Lung (tissue), 12 donors: ENCODE data around the gene LRP1B. TPM values are rescaled to one million over a fixed set of nuclear protein-coding genes. Genes with fewer than 3 reads are reported as not detected.
A peak's percentile ranks its signal among the peaks of the same experiment; 100 is the strongest.

ENCODE experiments used
- ATAC-seq: fragments of 200-7000 bp; cut with Tn5 transposase; one replicate; pipeline ENCODE4 v1.9.1; 2020; ENCODE audit warnings: moderate number of reproducible peaks; ENCODE audit not compliant: insufficient read depth, low FRiP score
- DNase-seq, 3 donors: peaks; one replicate each; pipeline ENCODE4 v3.0.0-alpha.2; 2013 to 2017
- H3K27ac ChIP-seq, 2 donors: one replicate each; pipeline ENCODE4 v1.5.1; 2013; ENCODE audit warnings: mild to moderate bottlenecking in 2 of 2, moderate library complexity in 2 of 2, control low read depth in 1 of 2, inconsistent platforms in 1 of 2, low read depth in 1 of 2, low read length in 1 of 2
- H3K27me3 ChIP-seq, 3 donors: one replicate each; pipeline ENCODE4 v1.5.1; 2013; ENCODE audit warnings: low read length in 2 of 3; ENCODE audit not compliant: control insufficient read depth in 3 of 3, insufficient read depth in 3 of 3
- H3K36me3 ChIP-seq, 4 donors: one replicate each; pipeline ENCODE4 v1.5.1; 2013; ENCODE audit warnings: low read length in 4 of 4, mild to moderate bottlenecking in 1 of 4, moderate library complexity in 1 of 4; ENCODE audit not compliant: control insufficient read depth in 4 of 4, insufficient read depth in 4 of 4
- H3K4me1 ChIP-seq, 5 donors: one replicate each; pipeline ENCODE4 v1.5.1; 2013; ENCODE audit warnings: low read length in 5 of 5, mild to moderate bottlenecking in 2 of 5, moderate library complexity in 1 of 5; ENCODE audit not compliant: control insufficient read depth in 5 of 5, insufficient read depth in 5 of 5
- H3K4me3 ChIP-seq: one replicate; pipeline ENCODE4 v1.5.1; 2013; ENCODE audit warnings: mild to moderate bottlenecking, control low read depth, moderate library complexity
- H3K9ac ChIP-seq, 2 donors: one replicate each; pipeline ENCODE4 v1.5.1; 2013; ENCODE audit warnings: low read length in 2 of 2, control low read depth in 1 of 2; ENCODE audit not compliant: insufficient read depth in 1 of 2
- H3K9me3 ChIP-seq, 4 donors: one replicate each; pipeline ENCODE4 v1.5.1; 2013; ENCODE audit warnings: low read length in 3 of 4, mild to moderate bottlenecking in 1 of 4, moderate library complexity in 1 of 4; ENCODE audit not compliant: control insufficient read depth in 4 of 4, insufficient read depth in 3 of 4
- WGBS, 2 donors: extraction: QIAGEN DNeasy Blood & Tissue Kit; methylation state at CpG; one replicate each; pipeline ENCODE4 v1.1.7; 2013; 5-methylcytosine and 5-hydroxymethylcytosine counted together
- polyA plus RNA-seq, 2 donors: library from polyadenylated mRNA; stranded (reverse); fragments of 200-250 nt; gene quantifications; one replicate each; pipeline ENCODE4 v1.2.1, GENCODE V29; 2013
- total RNA-seq, 2 donors: library from RNA; depleted of rRNA in 1 of 2; stranded (reverse); fragments of >200 nt in 1 of 2; gene quantifications; one replicate each; pipeline ENCODE4 v1.2.1, GENCODE V29; 2014 to 2021
- TF ChIP-seq, protein P1 (sequence below): IDR thresholded peaks from 2 replicates; pipeline ENCODE4 v1.5.1; 2012; ENCODE audit warnings: mild to moderate bottlenecking; ENCODE audit errors: control extremely low read depth, extremely low read depth
- donor health status: control.
- donor health status: control.
- donor health status: Bipolar disorder and iron deficiency.
- donor health status: healthy.
- donor health status: DM: yes; HTN: yes; CAD: no.

Gene LRP1B
- total and polyA plus RNA-seq, 4 donors: 0.01 to 6.5 (median 0.16) TPM

- H3K9ac ChIP-seq: no peak overlapping the region
- no peaks in the 10 kb centered on the region for H3K9me3 ChIP-seq
- WGBS, 2 donors: 85 to 86% methylated on average over 4 of the region's 4 CpGs
- no peaks in the 10 kb centered on the region for H3K36me3 ChIP-seq
- DNase-seq (no peak), ATAC-seq (no peak)
- TF ChIP-seq, protein P1, sequence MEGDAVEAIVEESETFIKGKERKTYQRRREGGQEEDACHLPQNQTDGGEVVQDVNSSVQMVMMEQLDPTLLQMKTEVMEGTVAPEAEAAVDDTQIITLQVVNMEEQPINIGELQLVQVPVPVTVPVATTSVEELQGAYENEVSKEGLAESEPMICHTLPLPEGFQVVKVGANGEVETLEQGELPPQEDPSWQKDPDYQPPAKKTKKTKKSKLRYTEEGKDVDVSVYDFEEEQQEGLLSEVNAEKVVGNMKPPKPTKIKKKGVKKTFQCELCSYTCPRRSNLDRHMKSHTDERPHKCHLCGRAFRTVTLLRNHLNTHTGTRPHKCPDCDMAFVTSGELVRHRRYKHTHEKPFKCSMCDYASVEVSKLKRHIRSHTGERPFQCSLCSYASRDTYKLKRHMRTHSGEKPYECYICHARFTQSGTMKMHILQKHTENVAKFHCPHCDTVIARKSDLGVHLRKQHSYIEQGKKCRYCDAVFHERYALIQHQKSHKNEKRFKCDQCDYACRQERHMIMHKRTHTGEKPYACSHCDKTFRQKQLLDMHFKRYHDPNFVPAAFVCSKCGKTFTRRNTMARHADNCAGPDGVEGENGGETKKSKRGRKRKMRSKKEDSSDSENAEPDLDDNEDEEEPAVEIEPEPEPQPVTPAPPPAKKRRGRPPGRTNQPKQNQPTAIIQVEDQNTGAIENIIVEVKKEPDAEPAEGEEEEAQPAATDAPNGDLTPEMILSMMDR: no peak
- no peaks in the 10 kb centered on the region for H3K4me1 ChIP-seq
- no peak overlapping the region for H3K27ac ChIP-seq
- H3K4me3 ChIP-seq: no peak overlapping the region
- no peaks in the 10 kb centered on the region for H3K27me3 ChIP-seq
Observed at GRCh38 chr2:141280037-141280436, 850.8 kb downstream of the LRP1B start.

DNA sequence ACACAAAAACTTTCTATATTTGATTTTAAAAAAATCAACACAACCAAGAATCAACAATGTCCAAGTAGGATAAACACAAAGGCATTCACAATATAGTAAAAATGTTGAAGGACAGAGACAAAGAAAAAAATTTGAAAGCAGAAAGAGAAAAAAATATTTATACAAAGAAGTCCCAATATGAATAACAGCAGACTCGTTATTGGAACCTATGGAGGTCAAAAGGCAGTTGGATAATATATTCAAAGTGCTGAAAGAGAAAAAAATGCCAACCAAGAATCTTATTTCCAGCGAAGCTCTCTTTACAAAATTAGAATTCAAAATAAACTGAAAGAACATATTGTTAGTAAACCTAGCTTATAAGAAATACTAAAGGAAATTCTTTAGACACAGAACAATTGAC, 859.5 kb downstream of the LRP1B start:
- DNase-seq (no peak), ATAC-seq (no peak)
- WGBS, 2 donors: 83 to 85% methylated on average over 2 of the region's 2 CpGs
- Histone ChIP-seq H3K4me3 (no peak overlapping the region), H3K27ac (no peak overlapping the region), H3K9ac (no peak overlapping the region), H3K27me3 (no peaks in the 10 kb centered on the region), H3K36me3 (no peaks in the 10 kb centered on the region), H3K4me1 (no peaks in the 10 kb centered on the region), H3K9me3 (no peaks in the 10 kb centered on the region)
- TF ChIP-seq, protein P1: no peak

- Histone ChIP-seq H3K36me3 (no peaks in the 10 kb centered on the region), H3K4me1 (no peaks in the 10 kb centered on the region), H3K4me3 (no peak overlapping the region), H3K27ac (no peak overlapping the region), H3K9me3 (peaks cover 0 to 2% (median 0%) of the 10 kb centered on the region in 4 donors), H3K27me3 (no peaks in the 10 kb centered on the region), H3K9ac (no peak overlapping the region)
- TF ChIP-seq, protein P1: no peak
- no peak for ATAC-seq
- 88 to 90% methylated on average over 10 of the region's 10 CpGs for WGBS, 2 donors
- no peak for DNase-seq
Observed at GRCh38 chr2:141264848-141265247, 866.0 kb downstream of the LRP1B start.

DNA sequence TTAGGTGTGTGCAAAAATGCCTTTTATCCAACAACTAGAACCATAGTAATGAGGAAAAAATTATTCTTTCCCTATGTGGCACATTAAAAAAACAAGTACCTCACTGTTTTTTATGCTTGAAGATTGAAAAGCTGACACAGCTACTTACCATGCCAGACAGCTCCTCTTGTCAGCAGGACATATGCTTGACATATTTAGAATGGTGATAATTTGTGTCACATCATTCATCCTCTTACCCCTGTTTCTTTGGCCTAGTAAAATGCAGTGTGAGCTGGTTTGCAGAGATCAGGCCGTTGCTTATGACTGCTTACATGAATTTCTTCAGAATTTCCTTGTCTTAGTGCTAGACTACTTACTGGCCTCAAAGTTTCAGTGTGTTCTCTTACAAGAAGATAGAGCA, 869.9 kb downstream of the LRP1B start:
- TF ChIP-seq, protein P1: no peak
- Histone ChIP-seq H3K4me1 (no peaks in the 10 kb centered on the region), H3K27ac (no peak overlapping the region), H3K4me3 (no peak overlapping the region), H3K27me3 (no peaks in the 10 kb centered on the region), H3K9ac (no peak overlapping the region), H3K36me3 (no peaks in the 10 kb centered on the region), H3K9me3 (peaks cover 0 to 2% (median 0%) of the 10 kb centered on the region in 4 donors)
- WGBS, 2 donors: 42 to 70% methylated on average over 1 of the region's 1 CpG
- ATAC-seq: no peak
- DNase-seq: peak in 1 of 3 donors; percentile 2
